ENCODE measurements around the gene ZFYVE9.

The ZFYVE9 gene

GRCh38 chr1:52334906-52335528 lies 193.1 kb downstream of the ZFYVE9 start:
- no peak for DNase-seq (ENCODE audit: low read depth, low spot score)

DNA sequence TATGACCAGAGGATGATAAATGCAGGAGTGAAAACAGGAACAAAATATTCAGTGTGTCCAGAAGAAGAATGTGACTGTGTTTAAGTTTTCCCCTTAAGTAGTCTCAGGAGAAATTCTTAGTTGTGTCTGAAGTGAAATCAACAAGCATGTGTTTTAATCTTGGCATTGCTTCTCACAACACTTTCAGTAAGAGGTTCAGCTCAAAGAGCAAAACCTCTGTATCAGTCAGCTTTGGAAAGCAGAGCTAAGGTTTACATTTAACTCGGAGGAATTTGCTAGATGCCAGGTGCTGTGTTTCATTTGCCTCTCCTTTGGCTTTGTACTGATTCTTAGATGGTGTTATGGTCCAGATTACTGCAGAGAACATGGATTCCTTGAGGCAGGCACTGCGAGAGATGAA lies 195.6 kb downstream of the ZFYVE9 start:
- DNase-seq (ENCODE audit: low read depth, low spot score) = no peak

DNA sequence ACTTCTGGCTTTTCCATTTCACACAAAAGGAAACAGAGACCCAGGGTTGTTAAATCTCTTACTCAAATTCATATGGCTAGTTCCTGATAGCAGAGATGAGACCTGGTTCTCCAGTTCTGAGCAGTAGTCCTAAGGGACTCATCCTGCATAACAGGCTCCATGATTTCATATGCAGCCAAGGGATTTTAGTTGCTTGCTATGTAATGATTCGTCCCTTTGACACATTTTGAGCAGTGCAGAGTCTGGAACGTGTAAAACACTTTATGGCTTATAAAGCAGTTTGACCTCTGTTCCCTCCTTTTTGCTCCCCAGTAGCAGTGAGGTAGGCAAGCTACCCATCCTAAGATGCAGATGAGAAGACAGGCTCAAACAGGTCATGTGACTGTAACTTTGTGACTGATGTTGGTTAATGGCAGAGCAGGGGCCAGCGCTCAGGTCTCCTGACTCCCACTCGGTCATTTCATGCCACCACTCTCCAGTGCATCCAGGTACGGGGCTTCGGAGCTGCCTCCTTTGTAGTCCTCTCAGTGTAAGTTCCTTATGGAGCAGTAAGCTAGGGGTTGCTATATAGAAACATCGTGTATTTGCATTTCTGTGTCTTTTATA lies 199.9 kb downstream of the ZFYVE9 start:
- DNase-seq (ENCODE audit: low read depth, low spot score) = no peak

- no peak for DNase-seq (ENCODE audit: low read depth, low spot score)
Measured at GRCh38 chr1:52343979-52344378, 202.1 kb downstream of the ZFYVE9 start.

GRCh38 chr1:52345252-52345651 lies 203.4 kb downstream of the ZFYVE9 start:
- no peak for DNase-seq (ENCODE audit: low read depth, low spot score)

DNA sequence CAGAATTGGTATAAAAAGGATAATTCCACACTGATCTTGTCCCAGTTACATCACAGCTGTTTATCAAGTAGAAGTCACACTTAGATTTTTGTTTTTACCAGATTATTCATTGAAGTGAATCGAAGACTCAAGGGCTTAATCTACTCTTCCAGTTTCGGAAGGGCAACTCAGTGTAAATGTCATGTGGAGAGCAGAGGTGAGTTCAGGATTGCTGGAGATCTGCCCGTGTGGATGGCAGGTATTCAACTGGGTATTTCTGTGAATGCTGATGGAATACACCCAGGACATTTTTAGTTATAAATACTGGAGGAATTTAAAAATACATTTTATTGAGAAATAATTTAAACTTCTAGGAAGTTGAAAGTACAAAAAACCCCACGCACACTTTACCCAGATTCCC lies 204.8 kb downstream of the ZFYVE9 start:
- no peak for DNase-seq (ENCODE audit: low read depth, low spot score)

- DNase-seq (ENCODE audit: low read depth, low spot score) = no peak
Measured at GRCh38 chr1:52348704-52349300, 206.9 kb downstream of the ZFYVE9 start.

DNA sequence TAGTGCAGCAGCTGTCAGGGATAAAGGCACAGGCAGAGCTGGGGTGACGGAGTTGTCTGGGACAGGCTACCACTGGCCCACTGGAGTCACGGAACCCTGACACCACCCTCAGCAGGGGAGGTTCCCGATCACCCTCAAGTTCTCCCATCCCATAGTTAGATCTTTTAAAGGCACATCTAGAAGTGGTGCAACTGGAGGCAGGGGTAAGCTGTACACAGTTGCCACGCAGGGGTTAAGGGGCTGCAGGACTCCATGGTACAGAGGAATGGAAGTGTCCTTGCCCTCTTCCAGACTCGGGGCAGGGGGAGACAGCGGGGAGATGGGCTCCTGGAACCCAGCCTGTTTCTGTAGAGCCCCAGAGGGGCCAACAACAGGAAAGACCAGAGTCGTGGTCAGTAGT lies 210.8 kb downstream of the ZFYVE9 start:
- DNase-seq (ENCODE audit: low read depth, low spot score) = no peak

- no peak for DNase-seq (ENCODE audit: low read depth, low spot score)
Measured at GRCh38 chr1:52355436-52355835, 213.5 kb downstream of the ZFYVE9 start.

- DNase-seq (ENCODE audit: low read depth, low spot score) = no peak
Measured at GRCh38 chr1:52355847-52356505, 214.1 kb downstream of the ZFYVE9 start.

- DNase-seq (ENCODE audit: low read depth, low spot score) = no peak
Measured at GRCh38 chr1:52356818-52357355, 215.0 kb downstream of the ZFYVE9 start.

DNA sequence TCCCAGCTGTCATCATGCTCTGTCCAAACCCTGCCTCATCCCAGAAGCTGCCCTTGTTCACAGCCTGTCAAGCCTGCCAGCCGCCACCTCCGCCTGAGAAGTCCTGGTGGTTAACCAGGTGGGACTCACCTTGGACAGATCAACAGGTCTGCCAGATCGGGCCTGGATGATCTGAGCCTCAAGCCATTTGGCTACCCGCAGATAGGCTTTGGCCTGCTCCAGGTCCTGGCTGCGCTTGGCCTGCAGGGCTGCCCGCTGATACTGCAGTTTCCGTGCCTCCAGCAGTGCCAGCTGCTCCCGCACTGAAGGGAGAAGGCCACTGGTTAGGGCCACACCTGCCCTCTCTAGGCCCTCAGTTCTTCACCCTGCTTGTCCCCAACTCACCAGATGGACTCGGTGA lies 215.5 kb downstream of the ZFYVE9 start:
- DNase-seq (ENCODE audit: low read depth, low spot score) = no peak

DNA sequence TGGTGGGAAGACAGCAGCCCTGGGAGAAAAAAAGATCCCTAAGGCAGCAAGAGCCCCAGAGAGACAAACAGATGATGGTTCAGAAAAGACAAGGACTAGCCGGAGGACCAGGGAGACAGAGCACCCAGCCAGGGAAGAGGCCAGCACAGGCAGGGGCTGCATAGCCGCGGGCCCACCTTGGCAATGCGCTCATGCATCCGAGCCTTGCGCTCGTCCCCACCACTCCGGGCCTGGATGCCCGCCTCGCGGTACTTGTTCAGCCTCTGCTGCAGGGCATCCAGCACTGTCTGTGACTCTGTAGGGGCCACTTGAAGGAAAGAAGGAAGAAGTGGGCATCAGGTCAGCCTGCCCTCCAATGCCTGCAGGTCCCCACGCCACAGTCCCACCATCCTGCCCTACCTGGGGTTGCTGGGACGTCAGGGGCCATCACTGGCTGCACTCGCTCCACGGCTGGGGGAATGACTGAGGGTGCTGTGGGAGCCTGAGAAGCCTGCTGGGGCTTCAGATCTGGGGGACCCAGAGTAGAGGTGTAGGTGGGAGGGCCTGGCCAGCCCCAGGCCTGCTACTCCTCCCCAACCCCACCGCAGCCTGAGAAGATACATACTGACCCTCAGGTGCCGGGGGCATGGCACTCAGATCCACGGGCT lies 217.1 kb downstream of the ZFYVE9 start:
- no peak for DNase-seq (ENCODE audit: low read depth, low spot score)

- DNase-seq (ENCODE audit: low read depth, low spot score) = no peak
Measured at GRCh38 chr1:52359676-52360594, 218.0 kb downstream of the ZFYVE9 start.

GRCh38 chr1:52360595-52360968 lies 218.7 kb downstream of the ZFYVE9 start:
- no peak for DNase-seq (ENCODE audit: low read depth, low spot score)

- no peak for DNase-seq (ENCODE audit: low read depth, low spot score)
Measured at GRCh38 chr1:52364235-52364839, 222.4 kb downstream of the ZFYVE9 start.

DNA sequence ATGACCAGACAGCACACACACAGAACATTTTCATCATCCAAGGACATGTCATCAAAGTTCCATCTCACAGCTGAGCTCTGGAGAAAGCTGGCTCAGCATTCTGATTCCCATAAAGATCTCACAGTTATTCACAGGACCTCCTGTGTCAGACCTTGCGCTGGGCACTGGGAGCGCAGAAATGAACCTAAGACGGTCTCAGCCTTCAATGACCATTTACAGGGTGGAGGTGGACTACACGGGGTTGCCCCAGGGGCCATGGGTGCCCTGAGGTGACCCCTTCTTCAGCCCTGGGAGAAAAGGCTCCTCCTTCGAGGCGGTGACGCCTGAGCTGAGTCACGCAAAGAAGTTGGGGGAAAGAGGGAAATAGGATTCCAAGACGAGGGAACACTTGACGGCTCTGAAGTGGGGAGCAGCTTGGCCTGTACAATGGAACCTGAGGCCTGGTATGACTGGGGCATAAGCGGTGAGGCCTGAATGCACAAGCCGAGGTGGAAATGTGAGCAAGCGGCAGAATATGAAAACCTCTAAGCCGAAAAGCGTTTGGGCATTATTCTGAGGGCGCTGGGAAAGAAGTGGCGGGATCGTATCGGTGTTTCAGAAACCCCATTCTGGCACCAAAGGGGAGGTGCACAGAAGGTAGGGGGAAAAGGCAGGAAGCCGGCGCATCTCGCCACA lies 223.3 kb downstream of the ZFYVE9 start:
- no peak for DNase-seq (ENCODE audit: low read depth, low spot score)

DNA sequence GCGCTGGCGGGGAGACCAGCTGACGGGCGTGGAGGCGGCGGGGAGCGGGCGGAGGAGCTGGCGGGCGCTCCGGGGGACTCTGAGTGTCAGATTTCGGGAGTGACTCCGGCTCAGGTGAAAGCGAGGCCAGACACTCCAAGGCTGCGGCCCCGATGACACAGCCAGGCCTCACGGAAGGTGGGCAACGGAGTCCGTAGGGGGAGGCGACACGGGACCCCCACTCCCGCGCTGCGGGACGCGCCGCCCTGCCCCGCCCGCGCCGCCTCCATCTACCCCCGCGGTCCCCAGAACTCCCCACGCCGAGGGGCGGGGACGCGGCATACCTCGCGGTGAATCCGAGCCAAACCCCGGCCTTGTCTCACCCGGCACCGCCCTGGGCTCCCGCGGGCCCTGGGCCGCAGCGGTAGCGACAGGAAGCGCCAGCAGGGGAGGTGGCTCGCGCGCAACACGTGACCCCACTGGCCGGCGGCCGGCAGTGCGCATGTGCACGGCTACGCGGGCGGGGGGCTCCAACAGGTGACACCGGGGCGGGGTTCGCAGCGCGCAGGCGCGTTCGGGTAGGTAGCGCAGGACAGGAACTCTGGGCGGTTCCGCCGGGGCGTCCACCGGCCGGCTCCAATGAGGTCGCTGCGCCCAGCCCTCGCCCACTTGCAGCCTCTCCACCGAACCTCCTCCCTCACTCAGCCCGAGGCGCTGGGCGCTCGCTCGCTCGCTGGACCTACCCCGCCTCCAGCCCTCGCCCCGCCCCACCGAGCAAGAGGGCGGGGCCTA lies 224.0 kb downstream of the ZFYVE9 start, which contains the start of gene CC2D1B:
CC2D1B (minus strand) TSS at position 460 of the 771 bp plus-strand sequence. CDS start 1,585 bp downstream, outside the sequence.
- peak; percentile 97 for DNase-seq (ENCODE audit: low read depth, low spot score)

DNA sequence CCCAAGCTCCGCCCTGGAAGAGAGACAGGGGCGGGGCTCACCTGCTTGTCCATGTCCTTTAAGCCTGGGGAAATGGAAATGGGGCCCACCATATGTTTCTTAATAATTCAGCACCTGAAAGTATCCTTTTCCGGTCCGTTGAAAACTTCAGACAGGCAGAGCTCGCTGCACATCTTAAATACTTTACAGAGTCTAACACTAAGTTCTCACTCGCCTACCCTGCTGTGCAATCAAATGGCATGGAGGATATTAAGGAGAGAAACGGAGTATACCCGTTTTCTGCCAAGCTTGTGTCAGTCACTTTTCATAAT lies 224.6 kb downstream of the ZFYVE9 start:
- DNase-seq (ENCODE audit: low read depth, low spot score) = no peak
